ENCODE measurements around the gene AXIN2.
"Not testable (repeated sequence)": the region's sequence is repeated elsewhere in the genome, so short reads cannot be mapped to it uniquely, and the experiment has no call there.

AXIN2 gene

DNA sequence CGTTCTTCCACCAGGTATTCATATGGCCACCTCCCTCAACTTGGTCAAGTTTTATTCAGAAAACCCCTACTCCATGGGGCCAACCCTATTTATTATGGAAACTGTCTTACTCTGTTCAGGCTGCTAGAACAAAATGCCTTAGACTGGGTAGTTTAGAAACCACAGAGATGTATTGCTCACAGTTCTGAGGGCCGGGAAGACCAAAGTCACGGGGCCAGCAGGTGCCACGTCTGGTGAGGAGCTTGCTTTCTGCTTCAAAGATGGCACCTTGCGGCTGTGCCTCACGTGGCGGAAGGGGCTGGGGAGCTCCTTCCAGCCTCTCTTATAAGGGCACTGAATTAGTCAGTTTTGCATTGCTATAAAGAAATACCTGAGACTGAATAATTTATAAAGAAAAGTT, 74.3 kb downstream of the AXIN2 start:
- no peak for DNase-seq (ENCODE audit: low read depth in 1 of 2, low spot score in 1 of 2)

DNA sequence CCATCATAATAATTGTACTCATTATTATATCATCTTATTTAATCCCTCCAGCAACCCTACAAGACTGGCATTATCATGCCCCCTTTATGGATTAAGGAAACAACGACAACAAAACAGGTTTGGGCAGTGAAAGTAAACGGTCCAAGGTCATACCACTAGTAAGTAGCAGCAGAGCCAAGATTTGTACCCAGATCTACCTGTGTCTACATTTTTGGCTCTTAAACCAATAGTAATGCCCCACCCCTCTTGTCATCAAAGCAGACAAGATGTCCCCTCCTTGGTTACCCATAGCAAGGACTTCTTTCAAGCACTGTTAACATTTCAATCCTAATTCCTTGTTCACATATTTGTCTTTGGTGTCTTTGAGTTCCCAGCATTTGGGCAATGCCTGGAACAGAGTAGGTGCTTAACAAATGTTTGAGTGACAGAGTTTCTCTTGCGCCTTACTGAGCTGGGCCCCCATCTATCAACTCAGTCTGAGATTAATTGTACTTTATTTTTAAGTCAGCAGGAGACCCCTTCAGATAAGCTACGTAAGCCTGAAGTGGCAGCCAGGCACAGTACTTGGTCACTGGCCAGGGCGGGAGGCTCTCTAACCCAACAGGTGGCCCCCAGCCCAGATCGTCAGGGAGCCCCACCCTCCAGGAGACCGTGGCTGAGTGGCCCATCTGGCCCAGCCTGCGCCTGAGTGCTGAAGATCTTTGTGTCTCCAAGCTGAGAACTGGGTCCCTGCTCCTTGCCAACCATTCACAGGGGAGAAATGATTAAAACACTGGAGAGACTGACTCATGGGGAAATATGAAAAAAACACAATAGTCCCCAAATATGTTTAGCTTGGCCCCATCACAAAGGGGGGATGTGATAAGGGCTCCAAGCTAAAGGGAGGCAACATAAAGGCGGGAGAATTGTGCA, 75.8 kb downstream of the AXIN2 start:
- no peak for DNase-seq (ENCODE audit: low read depth in 1 of 2, low spot score in 1 of 2)

DNA sequence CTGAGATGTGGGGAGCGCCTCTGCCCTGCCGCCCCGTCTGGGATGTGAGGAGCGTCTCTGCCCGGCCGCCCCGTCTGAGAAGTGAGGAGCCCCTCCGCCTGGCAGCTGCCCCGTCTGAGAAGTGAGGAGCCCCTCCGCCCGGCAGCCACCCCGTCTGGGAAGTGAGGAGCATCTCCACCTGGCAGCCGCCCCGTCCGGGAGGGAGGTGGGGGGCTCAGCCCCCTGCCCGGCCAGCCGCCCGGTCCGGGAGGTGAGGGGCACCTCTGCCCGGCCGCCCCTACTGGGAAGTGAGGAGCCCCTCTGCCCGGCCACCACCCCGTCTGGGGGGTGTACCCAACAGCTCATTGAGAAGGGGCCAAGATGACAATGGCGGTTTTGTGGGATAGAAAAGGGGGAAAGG, 77.0 kb downstream of the AXIN2 start:
- DNase-seq (ENCODE audit: low read depth in 1 of 2, low spot score in 1 of 2) = not testable (repeated sequence)

DNA sequence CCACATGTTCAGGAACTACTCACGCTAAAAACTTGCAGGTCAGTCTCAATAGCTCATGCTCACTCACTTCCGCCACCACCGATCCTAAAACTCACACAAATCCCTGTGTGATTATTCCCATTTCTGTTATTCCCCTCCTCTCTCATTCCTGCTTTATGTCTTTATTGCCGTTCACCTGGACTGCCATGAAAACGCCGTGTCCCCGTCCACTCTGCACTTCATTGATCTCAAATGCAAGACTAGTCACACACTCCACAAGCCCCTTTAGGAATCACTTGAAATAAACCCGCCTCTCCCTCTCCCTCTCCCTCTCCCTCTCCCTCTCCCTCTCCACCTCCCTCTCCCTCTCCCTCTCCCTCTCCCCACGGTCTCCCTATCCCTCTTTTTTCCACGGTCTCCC, 78.0 kb downstream of the AXIN2 start:
- DNase-seq (ENCODE audit: low read depth in 1 of 2, low spot score in 1 of 2) = no peak

DNA sequence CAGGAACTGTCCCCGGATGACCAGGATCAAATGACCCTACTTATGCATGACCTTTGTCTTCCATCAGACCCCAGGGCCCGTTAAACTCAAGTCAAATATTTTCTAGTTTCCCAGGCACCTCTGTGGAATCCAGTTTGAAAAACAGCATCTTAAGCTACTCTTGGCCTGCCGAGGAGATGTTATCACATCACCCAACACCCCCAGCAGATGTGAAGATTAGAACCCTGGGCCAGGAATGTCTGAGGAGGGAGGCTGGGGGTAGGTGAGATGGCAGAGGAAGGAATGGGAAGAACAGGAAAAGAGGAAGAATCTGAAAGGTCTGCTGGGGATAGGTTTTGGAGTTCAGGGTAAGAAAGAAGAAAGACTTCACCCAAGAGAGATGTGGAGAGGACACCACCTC, 79.2 kb downstream of the AXIN2 start:
- no peak for DNase-seq (ENCODE audit: low read depth in 1 of 2, low spot score in 1 of 2)

DNA sequence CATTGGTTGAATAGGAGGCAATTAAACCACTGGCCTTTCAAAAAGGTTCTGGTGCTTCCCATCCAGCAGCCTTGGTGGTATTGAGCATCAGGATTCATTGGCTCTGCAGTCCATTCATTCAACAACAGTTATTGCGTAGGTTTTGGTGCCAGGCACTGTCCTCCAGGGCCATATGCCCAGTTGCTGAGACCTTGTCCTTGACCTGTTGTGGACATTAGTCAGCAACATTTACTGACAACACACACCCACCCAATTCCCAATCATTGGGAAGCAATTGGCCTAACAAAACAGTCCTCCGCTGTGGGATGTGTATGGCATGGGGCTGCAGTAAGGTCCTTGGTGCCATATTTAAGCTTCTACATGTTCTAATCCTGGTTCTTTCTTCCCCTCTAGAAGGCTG, 82.2 kb downstream of the AXIN2 start:
- no peak for DNase-seq (ENCODE audit: low read depth in 1 of 2, low spot score in 1 of 2)

Measured in activated CD4-positive, alpha-beta T cell treated with anti-CD3 and anti-CD28 coated beads, Interleukin-2, amount 50 U/mL, for 24 hours (primary cell).